Measurements from ENCODE around the gene HDAC4. TPM values are rescaled to one million over a fixed set of nuclear protein-coding genes. Genes with fewer than 3 reads are reported as not detected.

The HDAC4 gene
- total and polyA plus RNA-seq, 2 of the 4 experiments (the other 2 are of a cell fraction), result 4.1 to 7.2 TPM

GRCh38 chr2:239198221-239198620 is 202.6 kb downstream of the HDAC4 start:
- DNase-seq (no peak), ATAC-seq (ENCODE audit: low read depth) (no peak)
- BruUV-seq (replicated peaks), result no TSS peak
- H2AK9ac ChIP-seq (replicated peaks; ENCODE audit: low read depth, low read length, poor library complexity), result no peak overlapping the region
- H3K9me1 ChIP-seq (ENCODE audit: insufficient read depth, low read length), result peaks cover 8% of the 10 kb centered on the region; the same call in 1 of the 2 replicates
- H3K4me2 ChIP-seq (ENCODE audit: low read depth, low read length), result no peak overlapping the region
- H3K4me3 ChIP-seq (ENCODE audit: insufficient read depth, low read depth, low read length), result no peak overlapping the region
- TF ChIP-seq CHD1 (IDR thresholded peaks at IDR 0.05; ENCODE audit: low read depth, low read length) (no peak), POLR2A (IDR thresholded peaks at IDR 0.05; ENCODE audit: low read depth, low read length) (no peak), RFX5 (IDR thresholded peaks at IDR 0.05; ENCODE audit: low read depth, low read length) (no peak), MAZ (IDR thresholded peaks at IDR 0.05; ENCODE audit: borderline replicate concordance, low read depth, low read length) (no peak)
- TF ChIP-seq, protein P1, sequence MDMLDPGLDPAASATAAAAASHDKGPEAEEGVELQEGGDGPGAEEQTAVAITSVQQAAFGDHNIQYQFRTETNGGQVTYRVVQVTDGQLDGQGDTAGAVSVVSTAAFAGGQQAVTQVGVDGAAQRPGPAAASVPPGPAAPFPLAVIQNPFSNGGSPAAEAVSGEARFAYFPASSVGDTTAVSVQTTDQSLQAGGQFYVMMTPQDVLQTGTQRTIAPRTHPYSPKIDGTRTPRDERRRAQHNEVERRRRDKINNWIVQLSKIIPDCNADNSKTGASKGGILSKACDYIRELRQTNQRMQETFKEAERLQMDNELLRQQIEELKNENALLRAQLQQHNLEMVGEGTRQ (IDR thresholded peaks at IDR 0.05; ENCODE audit: low read depth, low read length), result no peak
- no peak overlapping the region for H4K5ac ChIP-seq (ENCODE audit: low read depth, low read length)
- H3K9ac ChIP-seq (ENCODE audit: low read depth, low read length), result no peak overlapping the region
- in situ Hi-C loops (cut with MboI; ENCODE audit: low sequenced_read_pairs), result no loop called here
- no peak overlapping the region for H3K18ac ChIP-seq (ENCODE audit: low read depth, low read length)
- peaks cover 9 to 10% of the 10 kb centered on the region in 2 experiments for H3K79me1 ChIP-seq (ENCODE audit: low read depth in 1 of 2, low read length in 2 of 2)
- no peak overlapping the region for H4K8ac ChIP-seq (ENCODE audit: low read depth in 2 of 2, low read length in 2 of 2)
- H3K27ac ChIP-seq (ENCODE audit: insufficient read depth, low read length), result no peak overlapping the region
- ChIA-PET POLR2A (ENCODE audit: unreplicated experiment) (no interaction called here), CTCF (no interaction called here)
- no peak overlapping the region for H2AK5ac ChIP-seq (ENCODE audit: low read depth, low read length)
- 100% methylated on average over 2 of the region's 8 CpGs; no CpG with 5 or more reads in 1 of the 2 experiments for WGBS, 2 experiments (ENCODE audit: extremely low coverage in 2 of 2, insufficient read length in 1 of 2)
- no peaks in the 10 kb centered on the region for H3K27me3 ChIP-seq (ENCODE audit: control insufficient read depth, insufficient read depth, low read length)
- H4K91ac ChIP-seq (ENCODE audit: insufficient read depth, low read depth, low read length), result no peak overlapping the region; the same call in 1 of the 2 replicates
- H2BK5ac ChIP-seq (ENCODE audit: low read depth, low read length, poor library complexity, severe bottlenecking), result no peak overlapping the region
- H3K4ac ChIP-seq (ENCODE audit: low read depth, low read length), result no peak overlapping the region
- no peak overlapping the region for H3K23ac ChIP-seq (ENCODE audit: low read depth, low read length)
- no peak overlapping the region for H3K56ac ChIP-seq (ENCODE audit: extremely low read depth, insufficient read depth, low read length)
- no peak overlapping the region for H2BK15ac ChIP-seq (ENCODE audit: low read depth, low read length)
- no peak overlapping the region for H2BK20ac ChIP-seq (ENCODE audit: low read depth, low read length)
- dilution Hi-C loops (cut with HindIII; ENCODE audit: low sequenced_read_pairs, unreplicated experiment), result no loop called here
- intact Hi-C loops (cut with micrococcal nuclease), result no loop called here
- no peaks in the 10 kb centered on the region for H3K9me3 ChIP-seq (ENCODE audit: control insufficient read depth, insufficient read depth, low read length)
- peaks cover 13% of the 10 kb centered on the region for H3K36me3 ChIP-seq (ENCODE audit: control insufficient read depth, insufficient read depth, low read length)
- H2AFZ ChIP-seq (replicated peaks; ENCODE audit: low read length, poor library complexity), result peak overlapping the region; percentile 33
- peaks cover 5% of the 10 kb centered on the region for H4K20me1 ChIP-seq (ENCODE audit: insufficient read depth, low read length)
- no peak overlapping the region for H2BK120ac ChIP-seq (ENCODE audit: low read depth, low read length)
- no peak overlapping the region for H3K14ac ChIP-seq (replicated peaks; ENCODE audit: low read depth, low read length)
- peaks cover 2% of the 10 kb centered on the region; the same call in 1 of the 2 replicates for H3K4me1 ChIP-seq (ENCODE audit: control insufficient read depth, insufficient read depth, low read length)

Data from IMR-90 (cell line).